SH-SY5Y (cell line): ENCODE measurements around the gene RAP2C.

ENCODE experiments used
- GATA2 ChIP-seq: IDR thresholded peaks from 2 replicates; pipeline ENCODE4 v1.6.1; 2011; ENCODE audit warnings: mild to moderate bottlenecking, low read depth, low read length
- GATA3 ChIP-seq: IDR thresholded peaks from 2 replicates; pipeline ENCODE4 v1.6.1; 2011; ENCODE audit warnings: low read depth, mild to moderate bottlenecking, low read length, moderate library complexity

DNA sequence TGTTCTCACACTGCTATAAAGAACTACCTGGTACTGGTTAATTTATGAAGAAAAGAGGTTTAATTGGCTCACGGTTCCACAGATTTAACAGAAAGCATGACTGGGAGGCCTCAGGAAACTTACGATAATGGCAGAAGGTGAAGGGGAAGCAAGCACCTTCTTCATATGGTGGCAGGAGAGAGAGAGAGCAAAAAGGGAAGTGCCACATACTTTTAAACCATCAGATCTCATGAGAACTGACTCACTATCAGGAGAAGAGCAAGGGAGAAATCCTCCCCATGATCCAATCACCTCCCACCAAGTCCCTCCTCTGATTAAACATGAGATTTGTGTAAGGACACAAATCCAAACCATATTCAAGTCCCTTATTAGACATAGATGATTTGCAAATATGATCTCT is 12.3 kb upstream of the RAP2C start:
- TF ChIP-seq GATA2 (no peak), GATA3 (no peak)
